OCI-LY7 (cell line): Measurements from ENCODE around the gene TBC1D3K. TPM values are rescaled to one million over a fixed set of nuclear protein-coding genes. Genes with fewer than 3 reads are reported as not detected.
A peak's percentile ranks its signal among the peaks of the same experiment; 100 is the strongest.
"Not testable (repeated sequence)": the region's sequence is repeated elsewhere in the genome, so short reads cannot be mapped to it uniquely, and the experiment has no call there.

Source experiments
- Bru-seq: library from RNA; stranded (reverse); fragments of 400-500 nt; gene quantifications from one replicate; lab custom pipeline; 2021; lab: Mats Ljungman, UMichigan
- BruChase-seq, 2 experiments: library from RNA; stranded (reverse); fragments of 400-500 nt; gene quantifications; one replicate each; lab custom pipeline; 2021; lab: Mats Ljungman, UMichigan
- BruUV-seq: library from RNA; stranded (reverse); fragments of 400-500 nt; replicated peaks from 2 replicates; lab custom pipeline; 2021; lab: Mats Ljungman, UMichigan
- CTCF ChIA-PET: fragments of 300-600 bp; sonication (Branson Sonifier 250); formaldehyde crosslinking; loops from one replicate; lab custom pipeline; 2022; ENCODE audit warnings: antibody characterized with exemption; ENCODE audit not compliant: unreplicated experiment; lab: Charles Lee
- POLR2A ChIA-PET: fragments of 300-600 bp; sonication (Branson Sonifier 250); formaldehyde crosslinking; loops from one replicate; lab custom pipeline; 2022; ENCODE audit warnings: antibody characterized with exemption; lab: Charles Lee
- DNase-seq: peaks from one replicate; pipeline ENCODE4 v3.0.0-alpha.2; 2015; ENCODE audit warnings: low spot score
- H2AFZ ChIP-seq: fragments of 200-600 bp; sonication (generic), shearing (Covaris generic); 2 replicates; pipeline ENCODE4 v1.6.1; 2014; ENCODE audit warnings: mild to moderate bottlenecking, antibody characterized with exemption, low read length, moderate library complexity
- H3K27ac ChIP-seq: fragments of 200-600 bp; sonication (generic); 2 replicates; pipeline ENCODE4 v1.5.1; 2014; ENCODE audit warnings: mixed run types, low read depth, mild to moderate bottlenecking, moderate library complexity, low read length, inconsistent platforms; ENCODE audit not compliant: poor library complexity, severe bottlenecking
- H3K36me3 ChIP-seq: fragments of 200-600 bp; sonication (generic); 2 replicates; pipeline ENCODE4 v1.6.1; 2014; ENCODE audit warnings: mild to moderate bottlenecking, antibody characterized with exemption, low read length, moderate library complexity, mixed read lengths; ENCODE audit not compliant: insufficient read depth
- H3K4me1 ChIP-seq: fragments of 200-600 bp; sonication (generic); 2 replicates; pipeline ENCODE4 v1.5.1; 2014; ENCODE audit warnings: mild to moderate bottlenecking, low read length; ENCODE audit not compliant: insufficient read depth, poor library complexity, severe bottlenecking
- H3K4me2 ChIP-seq: fragments of 200-600 bp; sonication (generic); 2 replicates; pipeline ENCODE4 v1.6.1; 2014; ENCODE audit warnings: mild to moderate bottlenecking, low read length
- H3K4me3 ChIP-seq: fragments of 200-600 bp; sonication (generic); 2 replicates; pipeline ENCODE4 v1.5.1; 2014; ENCODE audit warnings: mild to moderate bottlenecking, low read depth, low read length; ENCODE audit not compliant: poor library complexity, severe bottlenecking
- H3K79me2 ChIP-seq: fragments of 200-600 bp; sonication (generic); 2 replicates; pipeline ENCODE4 v1.6.1; 2016; ENCODE audit warnings: low read depth, mild to moderate bottlenecking, low read length, moderate library complexity, mixed read lengths; ENCODE audit not compliant: insufficient read depth
- H3K9me2 ChIP-seq: fragments of 200-600 bp; sonication (generic); 2 replicates; pipeline ENCODE4 v1.6.1; 2016; ENCODE audit warnings: mild to moderate bottlenecking, low read length, mixed read lengths; ENCODE audit not compliant: insufficient read depth
- H3K9me3 ChIP-seq: fragments of 200-600 bp; sonication (generic); 2 replicates; pipeline ENCODE4 v1.6.1; 2014; ENCODE audit warnings: mild to moderate bottlenecking, mixed run types, low read length, mixed read lengths
- H4K20me1 ChIP-seq: fragments of 200-600 bp; sonication (generic); 2 replicates; pipeline ENCODE4 v1.6.1; 2014; ENCODE audit warnings: mild to moderate bottlenecking, antibody characterized with exemption, low read length, moderate library complexity, mixed read lengths; ENCODE audit not compliant: insufficient read depth
- CTCF ChIP-seq: fragments of 200-600 bp; sonication (generic); conservative IDR thresholded peaks from 2 replicates; pipeline ENCODE4 v1.5.1; 2014; ENCODE audit warnings: mild to moderate bottlenecking, antibody characterized with exemption, low read length, moderate library complexity, mixed read lengths
- EZH2phosphoT487 ChIP-seq: fragments of 200-600 bp; sonication (generic); IDR thresholded peaks from 2 replicates; pipeline ENCODE4 v1.6.1; 2018; ENCODE audit warnings: low read depth, borderline replicate concordance, mild to moderate bottlenecking, mixed run types, antibody characterized with exemption, low read length, moderate library complexity, mixed read lengths
- intact Hi-C: fragments of 100-400 bp; cut with micrococcal nuclease; formaldehyde crosslinking; loops from one replicate; pipeline ENCODE4 v1.10.0; 2022; ENCODE audit not compliant: unreplicated experiment
- long read RNA-seq: library from polyadenylated mRNA; stranded (forward); transcript quantifications from one replicate; pipeline ENCODE4 v2.0.0, GENCODE V29; 2022
- total RNA-seq, 2 experiments: library from RNA; depleted of rRNA in 1 of 2; stranded (reverse); fragments of >200 nt in 1 of 2; shearing (Covaris generic) in 1 of 2; gene quantifications; 2 replicates each; pipeline ENCODE4 v1.2.3, GENCODE V29; 2014 to 2022

The TBC1D3K gene
- total RNA-seq (2014; rRNA removed; shearing (Covaris generic)) (not detected in 2 replicates), total RNA-seq (2022) (not detected in 2 replicates), Bru-seq, nascent RNA (percentile 14 among the genes with signal in this experiment), BruChase-seq, experiment 1, labeled RNA remaining after a 6-hour chase (percentile 10 among the genes with signal in this experiment), BruChase-seq, experiment 2, labeled RNA remaining after a 2-hour chase (percentile 17 among the genes with signal in this experiment)
- long read RNA-seq: 0 reads

- intact Hi-C loops, H3K27ac ChIP-seq, H3K79me2 ChIP-seq, BruUV-seq, H2AFZ ChIP-seq, CTCF ChIA-PET, H3K4me2 ChIP-seq, H3K4me1 ChIP-seq, H3K9me2 ChIP-seq, H3K9me3 ChIP-seq, DNase-seq, POLR2A ChIA-PET, H3K36me3 ChIP-seq, H4K20me1 ChIP-seq, H3K4me3 ChIP-seq: not testable (repeated sequence)
These were observed at the start of gene TBC1D3K for GRCh38 chr17:37924115-37924514. Gene TBC1D3K (plus strand): TSS chr17:37924415. CDS start chr17:37926000, 1,585 bp downstream.

- H3K9me3 ChIP-seq: no peaks in the 10 kb centered on the region
- no TSS peak for BruUV-seq
- H3K36me3 ChIP-seq: no peaks in the 10 kb centered on the region
- H3K4me1 ChIP-seq: no peaks in the 10 kb centered on the region
- no peak overlapping the region for H2AFZ ChIP-seq
- H3K27ac ChIP-seq: no peak overlapping the region
- no peak overlapping the region for H3K4me3 ChIP-seq
- DNase-seq: no peak
- CTCF ChIA-PET: no interaction called here
- no peaks in the 10 kb centered on the region for H3K79me2 ChIP-seq
- POLR2A ChIA-PET: no interaction called here
- TF ChIP-seq EZH2phosphoT487: no peak
- no peak for TF ChIP-seq CTCF
- no peaks in the 10 kb centered on the region for H3K9me2 ChIP-seq
- H3K4me2 ChIP-seq: no peak overlapping the region
- no peaks in the 10 kb centered on the region for H4K20me1 ChIP-seq
- intact Hi-C loops: no loop called here
These were observed 39.7 kb upstream of the TBC1D3K start for GRCh38 chr17:37884516-37884915.

GRCh38 chr17:37885136-37885535 is 39.1 kb upstream of the TBC1D3K start:
- H3K4me3 ChIP-seq: no peak overlapping the region
- no peak for DNase-seq
- no peaks in the 10 kb centered on the region for H3K9me3 ChIP-seq
- no peaks in the 10 kb centered on the region for H3K79me2 ChIP-seq
- ChIA-PET CTCF (no interaction called here), POLR2A (no interaction called here)
- H3K4me2 ChIP-seq: no peak overlapping the region
- H3K36me3 ChIP-seq: no peaks in the 10 kb centered on the region
- H3K9me2 ChIP-seq: no peaks in the 10 kb centered on the region
- no peak overlapping the region for H3K27ac ChIP-seq
- no TSS peak for BruUV-seq
- intact Hi-C loops: no loop called here
- H2AFZ ChIP-seq: no peak overlapping the region
- no peaks in the 10 kb centered on the region for H4K20me1 ChIP-seq
- TF ChIP-seq EZH2phosphoT487: no peak
- TF ChIP-seq CTCF: no peak
- H3K4me1 ChIP-seq: no peaks in the 10 kb centered on the region
